GM12891 (cell line): ENCODE measurements around the gene PCTP.

Experiments
- DNase-seq: peaks from one replicate; pipeline ENCODE4 v3.0.0; 2011; ENCODE audit warnings: low spot score; ENCODE audit not compliant: insufficient read length
- FAIRE-seq: peaks from 2 replicates; lab custom pipeline; 2011; peaks lifted over from hg19 to GRCh38; lab: Jason Lieb, UNC
- PAX5 ChIP-seq: IDR thresholded peaks from 2 replicates; pipeline ENCODE4 v1.6.1; 2011; ENCODE audit warnings: low read length, moderate library complexity, mild to moderate bottlenecking; ENCODE audit not compliant: insufficient read depth, severe bottlenecking
- POLR2A ChIP-seq: IDR thresholded peaks from 2 replicates; pipeline ENCODE4 v1.6.1; 2011; ENCODE audit warnings: low read depth, low read length, control low read depth
- POLR2AphosphoS5 ChIP-seq: IDR thresholded peaks from 2 replicates; pipeline ENCODE4 v1.6.1; 2011; ENCODE audit warnings: low read depth, low read length, control low read depth
- POU2F2 ChIP-seq: IDR thresholded peaks from 2 replicates; pipeline ENCODE4 v1.6.1; 2011; ENCODE audit warnings: low read depth, mild to moderate bottlenecking, control low read depth, low read length, moderate library complexity
- SPI1 ChIP-seq: IDR thresholded peaks from 2 replicates; pipeline ENCODE4 v1.6.1; 2011; ENCODE audit warnings: low read depth, low read length, control low read depth
- TAF1 ChIP-seq: IDR thresholded peaks from 2 replicates; pipeline ENCODE4 v1.6.1; 2011; ENCODE audit warnings: low read depth, low read length, control low read depth

Gene PCTP

GRCh38 chr17:55814377-55814776 lies 63.5 kb downstream of the PCTP start:
- no peak for TF ChIP-seq POLR2A
- TF ChIP-seq PAX5, result no peak
- no peak for TF ChIP-seq POU2F2
- TF ChIP-seq TAF1, result no peak
- TF ChIP-seq POLR2AphosphoS5, result no peak
- TF ChIP-seq SPI1, result no peak
- FAIRE-seq (no peak), DNase-seq (no peak)

GRCh38 chr17:55816532-55817396 lies 65.9 kb downstream of the PCTP start:
- TF ChIP-seq TAF1, result no peak
- FAIRE-seq (no peak), DNase-seq (no peak)

DNA sequence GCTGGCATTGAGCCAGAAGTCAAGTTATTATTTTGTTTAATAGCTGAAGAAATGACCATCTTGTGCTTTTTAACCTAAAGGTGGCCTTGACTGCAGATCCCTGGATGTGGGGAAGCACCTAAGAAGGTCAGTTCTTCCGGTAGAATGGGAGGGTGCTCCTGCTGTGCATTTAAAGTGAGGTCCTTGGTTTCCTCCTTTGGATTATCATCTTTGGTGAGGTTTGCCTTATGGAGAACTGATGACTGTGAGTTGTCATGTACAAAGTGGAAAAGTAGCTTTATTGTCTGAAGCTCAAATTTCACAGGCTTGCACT lies 66.5 kb downstream of the PCTP start:
- DNase-seq, result no peak
- FAIRE-seq, result no peak
- no peak for TF ChIP-seq POU2F2
- TF ChIP-seq SPI1, result no peak
- TF ChIP-seq PAX5, result no peak
- TF ChIP-seq POLR2A, result no peak
- TF ChIP-seq TAF1, result no peak
- no peak for TF ChIP-seq POLR2AphosphoS5

GRCh38 chr17:55818026-55818425 lies 67.2 kb downstream of the PCTP start:
- FAIRE-seq (no peak), DNase-seq (no peak)
- TF ChIP-seq POLR2AphosphoS5, result no peak
- TF ChIP-seq POLR2A, result no peak
- no peak for TF ChIP-seq SPI1
- no peak for TF ChIP-seq TAF1
- no peak for TF ChIP-seq POU2F2
- no peak for TF ChIP-seq PAX5

DNA sequence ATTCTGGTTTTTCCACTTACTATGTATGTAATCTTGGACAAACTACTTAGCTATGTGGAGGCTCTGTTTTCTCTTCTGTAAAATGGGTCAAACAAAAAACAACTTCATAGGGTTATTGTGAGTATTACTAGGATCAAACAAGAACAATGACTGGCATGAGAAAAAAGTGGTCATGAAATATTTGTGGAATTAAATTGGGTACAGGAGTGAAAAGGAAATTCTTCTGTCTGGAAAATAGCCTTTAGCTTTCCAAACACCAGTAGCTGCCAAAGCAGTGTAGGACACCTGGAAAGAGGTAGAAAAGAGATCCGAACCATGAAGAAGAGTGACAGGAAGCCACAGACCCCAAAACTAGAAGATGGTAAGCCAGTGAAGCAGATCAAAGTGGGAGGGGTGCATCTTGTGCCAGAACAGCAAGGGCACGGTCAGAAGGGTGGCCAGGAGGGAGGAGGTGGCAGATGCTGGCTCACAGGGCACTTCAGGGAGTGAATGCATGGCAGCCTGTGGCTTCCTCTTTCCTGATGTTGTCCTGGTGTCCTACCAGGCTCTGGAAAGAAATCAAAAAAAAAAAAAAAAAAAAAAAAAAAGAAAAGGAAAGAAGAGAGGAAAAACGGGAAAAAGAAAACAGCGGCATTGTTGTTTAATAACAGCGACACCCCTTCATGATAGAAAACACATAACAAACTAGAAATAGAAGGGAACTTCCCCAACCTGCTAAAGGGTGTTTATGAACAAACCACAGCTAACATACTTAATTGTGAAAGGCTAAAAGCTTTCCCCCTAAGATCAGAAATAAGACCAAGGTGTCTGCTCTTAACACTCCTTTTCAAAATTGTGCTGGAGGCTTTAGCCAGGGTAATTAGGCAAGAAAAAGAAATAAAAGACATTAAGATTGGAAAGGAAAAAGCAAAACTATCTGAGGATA lies 67.9 kb downstream of the PCTP start:
- DNase-seq (no peak), FAIRE-seq (no peak)
- no peak for TF ChIP-seq PAX5
- TF ChIP-seq POU2F2, result no peak
- TF ChIP-seq SPI1, result no peak
- no peak for TF ChIP-seq POLR2AphosphoS5
- TF ChIP-seq POLR2A, result no peak
- no peak for TF ChIP-seq TAF1

- no peak for DNase-seq
- FAIRE-seq, result no peak
- TF ChIP-seq POLR2A (no peak), PAX5 (no peak), POU2F2 (no peak), POLR2AphosphoS5 (no peak), SPI1 (no peak), TAF1 (no peak)
Measured at GRCh38 chr17:55820675-55821074, 69.8 kb downstream of the PCTP start.

DNA sequence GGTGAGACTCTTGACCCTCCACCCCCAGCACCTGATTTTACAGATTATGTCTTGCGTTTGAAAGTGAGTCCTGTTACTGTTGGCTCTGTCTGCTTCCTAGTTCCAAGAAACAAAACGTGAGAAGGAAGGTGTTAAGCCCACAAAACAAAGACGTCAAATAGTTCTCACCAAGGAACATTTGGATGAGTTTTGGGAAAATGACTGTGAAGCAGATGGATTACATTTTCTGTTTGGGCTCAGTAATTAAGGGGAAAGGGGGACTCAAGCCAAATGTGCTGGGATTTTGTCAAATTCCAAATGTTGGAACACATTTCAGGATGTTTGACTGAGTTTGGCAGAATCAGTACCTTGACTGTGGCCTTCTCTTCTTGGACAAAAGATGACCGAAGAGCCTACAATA lies 71.2 kb downstream of the PCTP start:
- FAIRE-seq (no peak), DNase-seq (no peak)
- no peak for TF ChIP-seq TAF1
- TF ChIP-seq SPI1, result no peak
- TF ChIP-seq PAX5, result no peak
- no peak for TF ChIP-seq POLR2AphosphoS5
- no peak for TF ChIP-seq POU2F2
- no peak for TF ChIP-seq POLR2A

- no peak for FAIRE-seq
- DNase-seq, result no peak
- TF ChIP-seq TAF1, result no peak
Measured at GRCh38 chr17:55825213-55825612, 74.4 kb downstream of the PCTP start.
